Measurements from ENCODE around the gene PTHLH. TPM values are rescaled to one million over a fixed set of nuclear protein-coding genes. Genes with fewer than 3 reads are reported as not detected.

Gene PTHLH
- polyA plus RNA-seq, 3 donors: not detected

- H3K9ac ChIP-seq (ENCODE audit: insufficient read depth, low read length, poor library complexity, severe bottlenecking): no peak overlapping the region
- H4K20me1 ChIP-seq (ENCODE audit: insufficient read depth, low read length): no peaks in the 10 kb centered on the region
- intact Hi-C loops (cut with micrococcal nuclease): no loop called here
- no peaks in the 10 kb centered on the region for H3K4me1 ChIP-seq (ENCODE audit: control insufficient read depth in 1 of 2, insufficient read depth in 2 of 2, low read length in 2 of 2)
- no peak for DNase-seq
- H3K27ac ChIP-seq (ENCODE audit: low read depth in 1 of 2, low read length in 2 of 2): no peak overlapping the region
- peaks cover 0 to 1% of the 10 kb centered on the region in 2 donors for H3K9me3 ChIP-seq (replicated peaks in 1 of 2; ENCODE audit: control insufficient read depth in 1 of 2, insufficient read depth in 1 of 2, low read length in 2 of 2)
- Mint-ChIP-seq H3K9me3 (peaks cover 4 to 13% (median 6%) of the 10 kb centered on the region in 7 donors), H3K27ac (no peak overlapping the region), H3K36me3 (no peaks in the 10 kb centered on the region), H3K4me1 (no peaks in the 10 kb centered on the region), H3K4me3 (no peak overlapping the region), H3K27me3 (ENCODE audit: low read depth in 3 of 3) (peaks cover 0 to 4% (median 1%) of the 10 kb centered on the region in 3 donors)
- no peak for TF ChIP-seq CTCF (IDR thresholded peaks at IDR 0.05)
- no peak overlapping the region for H3K4me2 ChIP-seq (replicated peaks; ENCODE audit: extremely low read depth, low read length, poor library complexity, severe bottlenecking)
- no peaks in the 10 kb centered on the region for H3K79me2 ChIP-seq (ENCODE audit: insufficient read depth, low read length)
- H3K27me3 ChIP-seq (ENCODE audit: control insufficient read depth in 2 of 2, insufficient read depth in 2 of 2, low read length in 2 of 2): no peaks in the 10 kb centered on the region
- H2AFZ ChIP-seq (ENCODE audit: insufficient read depth, low read depth, low read length, poor library complexity, severe bottlenecking): no peak overlapping the region
- 100% methylated on average over 3 of the region's 3 CpGs for WGBS (ENCODE audit: insufficient coverage)
- H3K36me3 ChIP-seq (replicated peaks in 1 of 2; ENCODE audit: control insufficient read depth in 1 of 2, insufficient read depth in 2 of 2, low read length in 2 of 2): no peaks in the 10 kb centered on the region
- no peak overlapping the region for H3K4me3 ChIP-seq (replicated peaks in 1 of 3; ENCODE audit: low read depth in 2 of 3, low read length in 3 of 3)
These were observed 24.2 kb upstream of the PTHLH start for GRCh38 chr12:27996761-27997160.

DNA sequence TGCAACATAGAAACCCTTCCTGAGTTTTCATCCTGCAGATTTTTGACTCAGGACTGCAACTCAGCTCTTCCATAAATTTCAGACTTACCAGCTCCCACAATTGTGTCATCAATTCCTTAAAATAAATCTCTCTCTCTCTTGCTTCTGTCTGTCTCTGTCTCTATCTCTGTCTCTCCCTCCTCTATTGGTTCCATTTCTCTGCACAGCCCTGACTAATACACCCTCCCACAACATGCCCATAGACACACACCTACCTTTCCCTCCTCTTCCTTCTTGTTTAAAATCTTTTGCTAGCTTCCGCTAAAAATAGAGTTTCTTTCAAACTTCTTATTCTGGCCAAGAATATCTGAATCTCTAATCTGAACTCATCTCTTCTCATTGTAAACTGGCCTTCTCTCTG lies 22.9 kb upstream of the PTHLH start:
- Mint-ChIP-seq H3K27ac (no peak overlapping the region), H3K36me3 (no peaks in the 10 kb centered on the region), H3K4me3 (no peak overlapping the region), H3K9me3 (peaks cover 3 to 13% (median 6%) of the 10 kb centered on the region in 7 donors), H3K4me1 (no peaks in the 10 kb centered on the region), H3K27me3 (ENCODE audit: low read depth in 3 of 3) (peaks cover 0 to 2% (median 1%) of the 10 kb centered on the region in 3 donors)
- Histone ChIP-seq H3K9me3 (replicated peaks in 1 of 2; ENCODE audit: control insufficient read depth in 1 of 2, insufficient read depth in 1 of 2, low read length in 2 of 2) (no peaks in the 10 kb centered on the region), H3K4me1 (ENCODE audit: control insufficient read depth in 1 of 2, insufficient read depth in 2 of 2, low read length in 2 of 2) (no peaks in the 10 kb centered on the region), H3K27ac (ENCODE audit: low read depth in 1 of 2, low read length in 2 of 2) (no peak overlapping the region), H4K20me1 (ENCODE audit: insufficient read depth, low read length) (no peaks in the 10 kb centered on the region), H3K27me3 (ENCODE audit: control insufficient read depth in 2 of 2, insufficient read depth in 2 of 2, low read length in 2 of 2) (no peaks in the 10 kb centered on the region), H3K79me2 (ENCODE audit: insufficient read depth, low read length) (no peaks in the 10 kb centered on the region), H3K9ac (ENCODE audit: insufficient read depth, low read length, poor library complexity, severe bottlenecking) (no peak overlapping the region), H3K36me3 (replicated peaks in 1 of 2; ENCODE audit: control insufficient read depth in 1 of 2, insufficient read depth in 2 of 2, low read length in 2 of 2) (no peaks in the 10 kb centered on the region), H2AFZ (ENCODE audit: insufficient read depth, low read depth, low read length, poor library complexity, severe bottlenecking) (no peak overlapping the region), H3K4me2 (replicated peaks; ENCODE audit: extremely low read depth, low read length, poor library complexity, severe bottlenecking) (no peak overlapping the region), H3K4me3 (replicated peaks in 1 of 3; ENCODE audit: low read depth in 2 of 3, low read length in 3 of 3) (no peak overlapping the region)
- TF ChIP-seq CTCF (IDR thresholded peaks at IDR 0.05): no peak
- intact Hi-C loops (cut with micrococcal nuclease): no loop called here
- no peak for DNase-seq
- 90% methylated on average over 1 of the region's 1 CpG for WGBS (ENCODE audit: insufficient coverage)
